GM21526 (cell line): ENCODE measurements around the gene VEGFB.

ENCODE experiments used
- ATAC-seq: cut with Tn5 transposase; IDR thresholded peaks from one replicate; pipeline ENCODE4 v1.9.1; 2021; ENCODE audit warnings: moderate library complexity; ENCODE audit not compliant: unreplicated experiment, low FRiP score

Gene VEGFB

DNA sequence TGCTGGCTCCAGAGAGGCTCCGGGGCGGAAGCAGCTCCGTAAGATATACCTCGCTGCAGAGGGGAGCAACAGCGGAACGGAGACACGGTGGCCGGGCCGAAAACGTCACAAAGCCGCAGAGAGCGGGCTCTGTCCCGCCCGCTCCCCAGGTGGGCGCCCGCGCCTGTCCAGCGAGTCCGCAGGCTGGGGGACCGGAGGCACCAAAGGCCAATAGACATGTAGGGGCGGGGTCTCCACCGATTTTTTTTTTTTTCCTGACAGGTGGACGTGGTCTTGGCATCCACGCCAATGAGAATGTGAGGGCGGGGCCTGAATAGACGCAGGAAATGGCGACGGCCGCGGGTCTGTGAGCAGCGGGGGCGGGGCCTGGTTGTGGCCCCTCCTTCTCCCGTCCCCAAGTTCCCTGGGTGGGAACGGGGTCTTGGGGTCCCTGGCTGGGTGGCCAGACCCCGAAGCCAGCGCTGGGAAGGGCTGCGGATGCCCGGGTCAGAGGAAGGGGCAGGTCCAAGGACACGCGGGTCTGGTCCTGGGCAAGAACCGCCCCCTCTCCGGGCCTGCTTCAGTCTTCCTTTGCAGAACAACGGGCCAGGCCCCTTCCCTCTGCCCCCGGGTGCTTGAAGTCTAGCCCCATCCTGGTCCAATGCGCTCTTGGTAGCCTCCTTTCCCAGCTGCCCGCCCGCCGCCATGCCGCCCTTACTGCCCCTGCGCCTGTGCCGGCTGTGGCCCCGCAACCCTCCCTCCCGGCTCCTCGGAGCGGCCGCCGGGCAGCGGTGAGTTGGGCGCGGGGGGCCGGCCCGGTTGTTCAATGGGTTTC is 4.0 kb upstream of the VEGFB start, which contains the start of gene DNAJC4:
TSS of gene DNAJC4 (plus strand) at position 378 of the 814 bp plus-strand sequence. CDS start at position 685, 307 bp downstream.
- peak; percentile 40 for ATAC-seq

DNA sequence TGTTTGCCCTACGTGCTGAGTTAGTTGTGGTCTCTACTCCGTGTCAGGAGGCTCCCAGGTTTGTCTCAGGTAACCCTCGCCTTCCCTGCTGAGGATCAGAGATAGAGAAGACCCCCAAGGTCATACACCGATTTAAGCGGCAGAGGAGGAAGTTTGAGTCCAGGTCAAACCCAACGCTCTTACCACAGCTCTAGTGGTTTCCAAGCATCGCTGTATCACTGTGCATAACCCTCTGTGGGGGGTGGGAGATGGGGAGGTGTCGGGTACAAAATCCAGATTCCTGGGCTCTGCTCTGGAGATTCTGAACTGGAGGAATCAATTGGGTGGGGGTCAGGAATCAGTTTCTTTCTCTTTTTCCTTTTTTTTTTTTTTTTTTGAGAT is 3.4 kb upstream of the VEGFB start:
- no peak for ATAC-seq

- no peak for ATAC-seq
Observed at GRCh38 chr11:64231546-64231945, 2.8 kb upstream of the VEGFB start.

GRCh38 chr11:64232182-64232966 is 2.0 kb upstream of the VEGFB start:
- ATAC-seq = no peak

DNA sequence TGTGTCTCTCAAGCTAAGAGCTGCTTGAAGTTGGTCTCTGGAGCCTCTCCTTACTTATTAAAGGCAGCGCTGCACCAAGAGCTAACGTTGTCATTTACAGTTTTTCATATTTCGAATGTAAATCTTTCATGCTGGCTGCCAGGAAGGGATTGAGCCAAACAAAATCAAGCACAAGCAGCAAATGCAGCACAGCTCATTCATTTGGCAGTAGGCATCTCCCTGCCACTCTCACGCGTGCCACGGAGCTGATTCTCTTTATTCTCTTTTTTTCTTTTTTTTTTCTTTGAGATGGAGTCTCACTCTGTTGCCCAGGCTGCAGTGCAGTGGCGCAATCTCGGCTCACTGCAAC is 1.4 kb upstream of the VEGFB start:
- no peak for ATAC-seq

DNA sequence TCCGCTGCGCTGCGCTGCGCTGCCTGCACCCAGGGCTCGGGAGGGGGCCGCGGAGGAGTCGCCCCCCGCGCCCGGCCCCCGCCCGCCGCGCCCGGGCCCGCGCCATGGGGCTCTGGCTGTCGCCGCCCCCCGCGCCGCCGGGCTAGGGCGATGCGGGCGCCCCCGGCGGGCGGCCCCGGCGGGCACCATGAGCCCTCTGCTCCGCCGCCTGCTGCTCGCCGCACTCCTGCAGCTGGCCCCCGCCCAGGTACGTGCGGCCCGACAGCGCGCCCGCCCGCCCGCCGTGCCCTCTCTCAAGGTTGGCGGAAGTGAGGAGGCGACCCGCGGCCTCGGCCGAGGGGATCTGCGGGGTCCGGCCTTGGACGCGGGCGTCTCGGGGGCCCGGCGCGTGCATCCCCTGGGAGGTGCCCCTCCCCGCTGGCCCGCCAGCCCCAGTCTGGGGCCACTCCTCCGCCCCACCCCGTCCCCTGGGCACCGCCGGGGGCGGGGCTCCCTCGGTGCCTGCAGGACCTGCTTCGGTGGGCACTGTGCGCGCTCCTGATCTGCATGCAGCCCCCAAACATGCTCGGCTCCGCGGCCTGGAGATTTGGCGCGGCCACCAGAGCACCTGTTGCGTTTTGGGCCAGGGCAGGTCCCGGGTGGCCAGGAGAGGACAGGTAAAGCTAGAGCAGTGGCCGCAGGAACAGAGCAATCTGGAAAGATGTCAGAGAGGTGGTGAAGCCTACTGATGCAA is 429 bp downstream of the VEGFB start:
- no peak for ATAC-seq

DNA sequence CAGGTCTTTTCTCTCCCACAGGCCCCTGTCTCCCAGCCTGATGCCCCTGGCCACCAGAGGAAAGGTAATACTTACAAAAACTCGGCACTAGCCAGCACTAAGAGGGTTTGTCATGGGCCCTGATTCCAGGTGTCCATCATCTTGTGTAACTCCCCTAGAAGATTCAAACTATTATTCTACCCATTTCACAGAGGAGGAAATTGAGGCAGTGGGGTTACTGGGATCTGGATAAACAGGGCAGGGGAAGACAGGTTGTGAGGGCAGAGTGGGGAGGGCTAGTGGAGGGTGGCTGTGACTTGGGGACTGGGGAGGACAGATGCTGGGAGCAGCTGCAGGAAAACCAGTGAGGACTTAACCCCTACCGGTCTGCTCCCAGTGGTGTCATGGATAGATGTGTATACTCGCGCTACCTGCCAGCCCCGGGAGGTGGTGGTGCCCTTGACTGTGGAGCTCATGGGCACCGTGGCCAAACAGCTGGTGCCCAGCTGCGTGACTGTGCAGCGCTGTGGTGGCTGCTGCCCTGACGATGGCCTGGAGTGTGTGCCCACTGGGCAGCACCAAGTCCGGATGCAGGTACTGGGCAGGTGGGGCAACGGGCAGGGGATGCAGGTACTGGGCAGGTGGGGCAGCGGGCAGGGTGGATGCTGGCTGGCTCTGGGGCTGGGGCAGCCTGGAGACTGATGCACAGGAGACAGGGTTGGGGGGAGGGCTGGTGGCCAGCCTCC is 1.2 kb downstream of the VEGFB start:
- ATAC-seq = no peak

GRCh38 chr11:64237484-64237951 is 3.1 kb downstream of the VEGFB start:
- ATAC-seq = no peak

DNA sequence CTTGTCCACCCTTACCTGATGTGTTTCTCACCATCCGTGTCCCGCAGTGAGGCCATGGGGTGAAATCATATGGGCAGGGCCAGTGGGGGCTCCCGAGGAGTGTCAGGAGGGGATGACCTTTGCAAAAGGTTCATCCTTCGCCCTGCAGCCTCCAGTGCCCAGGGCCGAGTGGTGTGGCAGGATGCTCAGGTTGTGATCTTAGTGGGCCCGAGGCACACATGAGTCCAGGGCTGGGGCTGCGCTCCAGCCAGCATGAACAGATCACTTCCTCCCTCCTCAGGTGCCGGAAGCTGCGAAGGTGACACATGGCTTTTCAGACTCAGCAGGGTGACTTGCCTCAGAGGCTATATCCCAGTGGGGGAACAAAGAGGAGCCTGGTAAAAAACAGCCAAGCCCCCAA is 3.7 kb downstream of the VEGFB start:
- no peak for ATAC-seq

GRCh38 chr11:64238999-64239398 is 4.6 kb downstream of the VEGFB start:
- ATAC-seq = no peak

DNA sequence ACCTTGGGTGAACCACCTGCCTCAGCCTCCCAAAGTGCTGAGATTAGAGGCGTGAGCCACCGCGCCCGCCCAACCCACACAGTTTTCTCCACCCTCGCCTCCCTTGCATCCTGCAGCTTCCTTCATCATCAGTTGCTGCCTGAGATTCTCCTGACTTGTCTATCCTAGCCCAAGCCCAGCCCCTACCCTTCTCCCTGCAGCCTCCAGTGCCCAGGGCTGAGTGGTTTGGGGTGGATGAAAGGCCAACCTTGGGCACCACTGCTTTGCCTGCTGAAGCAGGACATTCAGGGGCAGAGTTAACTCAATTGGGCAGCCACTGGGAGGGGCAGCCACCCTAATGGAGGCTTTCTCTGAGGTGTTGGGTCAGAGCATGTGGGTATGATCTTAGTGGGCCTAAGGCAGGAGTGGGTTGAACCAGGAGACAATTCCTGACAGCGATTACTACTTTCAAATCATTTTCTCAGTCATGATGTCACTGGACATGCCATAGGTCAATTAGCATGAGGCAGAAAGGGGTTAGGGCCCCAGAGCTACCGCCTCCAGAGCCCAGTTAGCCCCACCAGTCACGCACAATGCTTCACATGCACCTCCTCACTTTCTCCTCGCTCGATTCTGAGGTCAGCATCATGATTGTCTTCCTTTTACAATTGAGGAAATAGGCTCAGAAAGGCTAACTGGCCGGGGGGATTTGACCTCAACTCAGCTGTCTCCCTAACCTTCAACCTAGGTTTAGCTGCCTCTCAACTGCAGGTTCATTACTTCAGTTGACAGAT is 5.5 kb downstream of the VEGFB start:
- peak; percentile 3 for ATAC-seq

GRCh38 chr11:64240435-64241240 is 6.3 kb downstream of the VEGFB start, which contains the start of gene FKBP2:
Gene FKBP2 (plus strand): TSS chr11:64241095. CDS start chr11:64242388, 1,293 bp downstream.
- peak; percentile 39 for ATAC-seq

DNA sequence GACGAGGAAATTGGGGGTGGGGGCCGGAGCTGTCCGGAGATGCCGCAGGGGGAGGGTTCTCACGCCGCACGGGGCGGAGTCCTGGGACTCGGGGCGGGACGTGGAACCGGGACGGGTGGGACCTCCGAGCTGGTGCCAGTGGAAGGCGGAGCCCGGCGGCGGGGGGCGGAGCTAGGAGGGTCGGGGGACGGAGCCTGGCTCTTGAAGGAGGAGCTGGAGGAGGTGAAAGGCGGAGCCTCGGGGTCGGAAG is 6.8 kb downstream of the VEGFB start:
- ATAC-seq = peak; percentile 53

DNA sequence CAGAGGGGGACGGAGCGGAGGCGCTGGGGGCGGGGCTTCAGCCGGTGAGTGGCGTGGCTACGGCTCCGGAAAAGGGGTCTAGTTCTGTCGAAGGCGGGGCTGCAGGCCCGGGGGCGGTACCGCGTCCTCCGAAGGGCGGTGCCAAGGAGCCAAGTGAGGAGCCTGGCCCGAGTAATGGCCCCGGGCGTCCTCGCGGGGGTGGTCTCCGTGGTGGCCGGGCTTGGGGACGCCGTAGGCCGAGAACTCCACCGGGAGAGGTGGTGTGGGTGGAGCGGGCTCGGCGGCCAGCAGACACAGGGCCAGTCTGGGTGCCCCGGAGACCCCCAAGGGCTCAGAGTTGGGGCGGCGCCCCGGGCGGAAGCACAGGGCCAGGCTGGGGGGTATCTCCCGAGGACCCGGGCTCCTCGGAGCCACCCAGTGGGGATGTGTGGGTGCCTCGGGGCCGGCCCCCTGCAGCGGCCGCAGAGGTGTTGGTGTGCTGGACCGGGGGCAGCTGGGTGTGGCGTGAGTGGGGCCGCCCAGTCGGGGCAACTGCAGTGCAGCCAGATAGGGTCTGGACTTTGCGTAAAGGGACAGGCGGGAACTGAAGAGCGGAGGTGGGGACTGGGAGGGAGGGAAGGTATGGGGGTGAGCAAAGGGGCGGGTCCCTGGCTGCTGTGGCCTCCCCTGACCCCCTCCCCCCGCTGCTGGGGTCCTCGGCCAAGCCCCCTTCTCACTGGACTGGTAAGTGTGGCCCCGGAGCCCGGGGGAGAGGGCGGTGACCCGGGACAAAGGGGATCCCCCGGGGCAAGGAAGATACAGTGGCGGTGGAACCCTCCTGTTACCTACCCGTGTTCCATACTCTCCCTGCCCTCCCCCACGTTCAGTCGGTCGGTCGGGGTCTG is 7.3 kb downstream of the VEGFB start:
- no peak for ATAC-seq

- ATAC-seq = no peak
Observed at GRCh38 chr11:64243236-64243854, 9.0 kb downstream of the VEGFB start.

- ATAC-seq = no peak
Observed at GRCh38 chr11:64244107-64244506, 9.7 kb downstream of the VEGFB start.

DNA sequence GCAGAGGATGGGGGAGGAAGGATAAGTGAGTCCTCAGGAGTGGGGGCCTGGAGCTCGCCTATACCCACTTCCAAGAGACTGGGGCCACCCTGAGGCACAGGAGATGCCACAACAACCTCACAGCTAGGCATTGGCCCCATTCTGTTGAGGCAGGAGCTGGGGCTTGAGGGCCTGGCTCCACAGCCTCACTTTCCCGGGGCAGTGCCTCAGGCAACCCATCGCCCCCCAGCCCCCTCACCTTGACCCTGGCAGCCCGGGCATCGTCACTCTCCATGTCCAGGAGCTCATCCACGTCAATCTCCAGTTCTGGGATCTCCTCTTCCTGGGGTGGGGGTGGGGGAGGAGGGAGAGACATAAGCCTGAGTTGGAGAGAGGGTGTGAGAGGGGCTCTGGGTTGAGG is 10.6 kb downstream of the VEGFB start:
- ATAC-seq = no peak

DNA sequence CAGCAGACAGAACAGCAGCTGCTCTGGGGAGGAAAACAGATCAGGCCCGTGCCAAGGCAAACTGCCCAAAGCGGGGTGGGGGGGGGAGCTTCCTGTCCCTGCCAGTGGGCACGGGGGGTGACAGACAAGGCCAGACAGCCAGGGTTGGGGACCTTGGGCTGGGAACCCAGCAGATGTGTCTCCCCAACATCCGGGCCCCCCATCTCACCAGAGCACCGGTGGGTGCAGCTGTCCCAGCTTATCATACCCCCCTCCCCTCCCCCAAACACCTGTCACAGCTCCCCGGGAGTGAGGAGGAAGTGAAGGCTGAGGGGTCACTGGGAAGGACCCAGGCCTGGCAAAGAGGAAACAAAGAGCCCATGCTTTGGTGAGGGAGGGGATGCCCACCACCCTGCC is 11.0 kb downstream of the VEGFB start:
- no peak for ATAC-seq
